ENCODE data around the gene GSG1L.

The GSG1L gene

DNA sequence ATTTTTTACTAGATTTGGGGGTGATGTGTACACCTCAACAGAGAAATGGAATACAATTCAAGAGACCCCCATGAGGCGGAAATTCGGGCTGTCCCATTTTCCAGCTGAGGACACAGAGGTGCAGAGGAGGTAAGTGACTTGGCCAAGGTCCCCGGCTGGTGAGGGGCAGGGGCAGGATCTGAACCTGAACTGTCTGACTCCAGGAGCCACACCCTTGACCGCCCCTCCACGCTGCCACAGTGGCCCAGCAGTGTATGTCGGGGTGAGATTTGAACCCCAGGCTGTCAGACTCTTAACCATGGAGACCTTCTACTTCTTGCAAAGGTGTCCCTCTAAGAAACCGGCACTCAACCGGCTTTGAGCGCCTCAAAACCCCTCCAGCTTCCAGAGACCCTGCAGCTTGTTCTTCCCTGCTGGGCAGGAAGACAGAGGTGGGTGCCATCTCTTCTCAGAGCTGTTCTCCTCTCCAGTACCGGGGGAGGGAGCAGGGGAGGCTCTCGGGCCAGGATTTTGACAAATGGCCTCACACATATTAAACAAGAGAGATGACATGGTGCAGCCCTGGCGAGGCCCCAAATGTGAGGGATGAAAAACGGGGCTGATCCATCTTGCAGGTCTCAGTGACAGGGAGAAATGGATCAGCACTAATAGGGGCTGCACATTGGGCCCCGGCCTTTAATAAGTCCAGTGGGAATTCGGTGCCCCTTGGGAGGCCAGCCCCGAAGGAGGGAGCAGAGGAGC lies 222.3 kb downstream of the GSG1L start:
- no peak for FAIRE-seq

DNA sequence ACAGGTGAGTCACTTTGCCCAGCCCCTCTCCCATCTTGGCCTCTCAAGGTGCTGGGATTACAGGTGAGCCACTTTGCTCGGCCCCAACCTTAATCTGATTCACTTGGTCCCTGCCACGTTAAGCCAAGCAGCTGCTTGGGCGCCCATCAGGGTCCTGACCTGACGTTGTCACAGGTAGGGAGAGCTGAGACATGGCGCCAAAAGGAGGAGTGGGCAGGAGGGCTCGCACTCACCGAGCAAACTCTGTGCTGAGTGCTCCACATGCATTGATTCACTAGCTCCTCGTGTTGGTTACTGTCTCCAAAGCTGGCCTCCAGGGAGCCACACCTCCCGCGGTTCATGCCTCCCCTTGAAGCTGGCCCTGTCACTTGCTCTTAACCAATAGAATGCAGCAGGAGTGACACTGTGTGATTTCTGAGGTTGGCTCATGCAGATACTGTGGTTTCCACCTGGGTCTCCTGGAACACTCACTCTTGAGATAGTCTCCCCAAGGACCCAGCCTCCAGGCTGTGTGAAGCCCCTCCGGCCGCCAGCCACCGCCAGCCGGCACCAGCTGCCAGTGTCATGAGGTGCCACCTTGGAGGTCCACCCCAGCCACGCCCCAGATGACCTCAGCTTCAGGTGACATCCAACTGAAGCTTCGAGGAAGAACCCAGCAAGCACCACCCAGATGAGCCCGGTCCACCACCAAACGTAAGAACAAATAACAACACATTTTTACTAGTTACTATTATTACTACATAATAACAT lies 223.0 kb downstream of the GSG1L start:
- no peak for FAIRE-seq

DNA sequence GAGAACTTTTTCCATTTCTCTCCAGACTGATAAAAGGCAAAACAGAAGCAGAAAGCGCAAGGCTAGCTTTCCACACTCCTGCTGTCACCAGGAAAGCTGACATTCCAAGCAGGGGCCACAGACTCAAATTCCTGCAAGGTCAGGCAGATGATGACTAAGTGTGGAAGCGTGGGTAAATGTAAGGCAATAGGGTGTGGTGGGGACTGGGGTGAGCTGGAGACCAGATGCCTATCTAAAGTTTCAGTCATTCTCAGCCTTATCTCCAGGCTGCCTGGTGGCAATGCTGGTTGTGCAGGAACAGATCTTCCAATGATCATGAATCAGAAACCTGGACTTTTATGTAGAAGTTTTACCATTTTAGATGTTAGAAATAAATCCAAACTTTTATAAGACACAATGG lies 224.1 kb downstream of the GSG1L start:
- no peak for FAIRE-seq

DNA sequence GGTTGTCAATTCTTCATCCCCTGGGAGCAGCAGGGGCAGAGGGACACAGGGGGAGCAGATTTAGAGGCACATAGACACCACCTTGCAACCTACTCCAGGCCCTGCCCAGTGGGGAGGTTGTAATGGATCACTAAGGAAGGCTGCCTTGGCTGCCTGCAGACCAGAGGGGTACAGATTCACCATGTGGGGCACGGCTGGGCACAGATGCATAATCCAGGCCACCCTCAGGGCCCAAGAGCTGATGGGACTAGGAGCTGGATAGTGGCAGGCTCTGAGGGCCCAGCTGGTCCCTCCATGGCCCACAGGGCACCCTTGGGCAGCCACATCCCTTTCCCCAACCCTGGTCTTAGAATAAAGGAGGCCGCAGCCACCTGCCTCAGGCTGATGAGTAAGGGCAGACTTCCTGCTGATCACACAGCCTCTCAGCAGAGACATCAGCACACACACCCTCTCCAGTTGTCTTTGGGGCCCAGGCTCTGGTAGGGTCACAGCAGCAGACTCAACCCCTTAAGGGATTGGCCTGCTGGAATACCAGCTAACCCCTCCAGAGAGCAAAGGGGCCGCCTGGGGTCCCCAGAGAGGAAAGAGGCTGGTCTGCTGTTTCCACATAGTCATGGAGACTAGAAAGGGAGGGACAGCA lies 224.9 kb downstream of the GSG1L start:
- no peak for FAIRE-seq

DNA sequence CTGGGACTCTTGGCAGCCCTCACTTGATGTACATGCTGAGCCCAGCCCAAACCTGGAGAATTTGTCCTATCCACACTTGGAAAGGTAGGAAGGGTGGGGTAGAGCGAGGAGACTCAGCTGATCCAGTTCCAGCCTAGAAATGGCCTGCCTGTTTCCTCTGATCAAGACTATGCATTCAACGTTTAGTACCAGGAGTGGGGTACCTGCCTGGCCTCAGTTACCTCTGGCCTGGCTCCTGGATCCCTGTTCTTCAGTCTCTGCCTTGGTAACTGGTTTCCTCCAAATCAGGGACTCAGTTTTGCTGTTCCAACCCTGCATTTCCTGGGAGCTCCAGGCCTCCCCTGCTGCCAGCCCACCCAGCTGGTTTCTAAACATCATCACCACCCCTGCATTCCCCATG lies 233.5 kb downstream of the GSG1L start:
- FAIRE-seq, result no peak

DNA sequence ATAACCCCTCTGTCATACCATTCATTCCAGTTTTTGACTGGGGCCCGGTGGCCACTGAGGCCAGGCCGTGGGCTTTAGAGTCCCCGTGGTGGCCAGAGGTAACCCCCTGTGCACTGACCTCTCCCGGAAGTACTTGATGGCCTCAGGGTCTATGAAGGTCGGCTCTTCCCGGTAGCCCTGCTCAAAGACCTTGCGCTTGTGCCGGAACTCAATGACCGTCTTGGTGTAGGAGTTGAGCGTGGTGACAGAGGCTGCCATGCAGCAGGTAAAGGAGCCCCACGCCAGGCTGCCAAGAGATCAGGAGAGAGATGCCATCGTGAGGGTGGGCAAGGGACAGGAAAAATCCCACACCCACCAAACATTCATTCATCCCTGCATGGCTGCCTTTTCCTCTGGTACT lies 234.8 kb downstream of the GSG1L start:
- FAIRE-seq, result no peak

DNA sequence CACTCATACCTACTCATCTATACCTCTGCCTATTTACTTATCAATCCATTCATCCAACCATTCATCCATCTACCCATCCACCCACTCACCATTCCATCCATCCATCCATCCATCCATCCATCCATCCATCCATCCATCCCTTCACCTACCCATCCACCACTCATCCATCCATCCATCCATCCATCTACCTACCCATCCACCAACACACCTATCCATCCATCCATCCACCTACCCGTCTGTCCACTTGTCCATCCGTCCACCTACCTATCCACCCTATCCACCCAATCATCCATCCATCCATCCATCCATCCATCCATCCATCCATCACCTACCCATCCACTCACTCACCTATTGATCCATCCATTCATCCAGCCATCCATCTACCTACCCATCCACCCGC lies 235.7 kb downstream of the GSG1L start:
- FAIRE-seq, result no peak

DNA sequence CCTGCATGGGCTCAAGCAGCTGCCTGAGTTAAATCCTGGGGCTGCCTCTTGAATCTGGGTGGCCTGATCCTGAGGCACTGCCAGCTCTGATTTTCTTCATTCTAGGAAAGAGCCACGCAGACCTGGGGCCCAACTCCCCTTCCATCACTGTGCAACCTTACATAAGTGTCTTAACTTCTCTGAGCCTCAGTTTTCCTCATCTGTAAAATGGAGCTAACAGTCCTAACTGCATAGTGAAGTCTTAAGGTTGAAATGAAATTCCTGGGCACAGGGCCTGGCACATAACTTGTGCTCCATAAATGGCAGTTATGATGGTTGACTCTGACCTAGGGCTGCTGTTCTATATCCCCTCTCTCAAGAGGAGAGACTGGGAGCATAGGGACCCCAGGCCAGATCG lies 236.6 kb downstream of the GSG1L start:
- FAIRE-seq, result no peak

DNA sequence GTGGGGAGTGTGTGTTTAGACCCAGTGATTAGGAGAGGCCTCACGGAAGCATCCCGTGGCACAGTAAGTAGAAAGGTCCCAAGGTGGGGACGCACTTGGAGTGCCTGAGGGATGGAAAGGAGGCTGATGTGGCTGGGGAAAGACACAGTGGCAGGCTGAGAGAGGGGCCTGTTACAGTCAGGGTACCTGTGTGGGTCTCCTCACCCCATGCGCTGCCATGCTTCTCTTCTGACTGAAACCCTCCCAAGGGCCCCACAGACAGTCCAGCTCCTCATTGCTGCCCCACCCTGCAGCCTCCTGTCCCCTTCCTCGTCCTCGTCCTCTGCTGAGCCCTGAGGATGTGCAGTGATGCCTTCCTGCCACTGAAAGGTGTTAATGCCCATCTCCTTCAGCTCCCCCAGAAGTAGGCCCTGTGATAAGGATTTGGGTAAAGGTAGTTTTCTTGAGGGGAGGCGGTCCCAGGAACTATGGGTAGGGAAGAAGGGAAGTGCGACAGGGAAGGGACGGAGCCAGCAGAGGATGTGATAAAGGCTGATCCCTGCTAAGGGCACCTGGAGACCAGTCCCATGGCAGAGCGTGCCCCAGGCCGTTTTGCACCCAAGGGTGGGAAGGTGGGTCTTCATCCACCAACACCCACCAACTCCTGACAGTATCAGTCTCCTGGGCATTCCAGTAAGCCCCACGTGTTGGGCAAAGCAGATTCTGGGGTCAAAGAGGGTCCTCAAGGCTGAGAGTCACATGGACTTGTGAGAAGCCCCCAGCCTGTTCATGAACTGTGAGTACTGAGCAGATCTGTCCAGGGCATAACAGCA lies 237.2 kb downstream of the GSG1L start:
- FAIRE-seq, result no peak

DNA sequence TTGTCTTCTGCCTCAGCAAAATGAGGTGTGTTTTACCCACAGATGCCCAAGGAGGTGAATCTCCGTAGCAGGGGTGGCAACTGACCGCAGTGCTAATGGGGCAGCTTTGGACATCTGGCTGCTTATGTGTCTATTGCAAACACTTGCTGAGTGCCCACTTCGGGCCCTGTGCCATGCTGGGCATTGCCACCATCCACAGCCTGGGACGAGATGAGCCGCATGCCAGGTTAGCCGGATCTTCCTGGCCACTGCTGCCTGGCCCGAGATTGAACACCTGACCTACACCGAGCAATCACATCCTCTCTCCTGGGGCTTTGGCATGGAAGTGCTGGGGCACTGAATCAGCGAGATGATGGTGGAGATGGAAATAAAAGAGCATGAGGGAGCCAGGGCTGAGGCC lies 238.7 kb downstream of the GSG1L start:
- FAIRE-seq, result no peak

DNA sequence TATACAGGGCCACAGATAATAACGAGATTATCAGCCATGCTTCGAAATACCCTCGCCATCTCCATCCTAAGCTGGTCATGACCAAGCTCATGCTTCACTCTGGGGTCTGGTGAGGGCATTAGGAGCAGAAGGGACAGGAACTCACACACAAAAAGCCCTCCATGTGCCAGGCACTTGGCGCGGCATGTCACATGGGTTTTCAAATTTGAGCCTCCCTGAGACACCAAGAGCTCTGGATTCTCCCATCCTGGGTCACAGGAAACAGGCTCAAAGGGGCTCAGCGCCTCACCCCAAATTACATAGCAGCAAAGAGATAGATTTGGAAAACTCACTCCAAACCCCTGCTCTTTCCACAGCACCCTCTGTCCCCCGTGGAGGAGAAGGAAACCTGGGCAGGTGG lies 239.5 kb downstream of the GSG1L start:
- no peak for FAIRE-seq

DNA sequence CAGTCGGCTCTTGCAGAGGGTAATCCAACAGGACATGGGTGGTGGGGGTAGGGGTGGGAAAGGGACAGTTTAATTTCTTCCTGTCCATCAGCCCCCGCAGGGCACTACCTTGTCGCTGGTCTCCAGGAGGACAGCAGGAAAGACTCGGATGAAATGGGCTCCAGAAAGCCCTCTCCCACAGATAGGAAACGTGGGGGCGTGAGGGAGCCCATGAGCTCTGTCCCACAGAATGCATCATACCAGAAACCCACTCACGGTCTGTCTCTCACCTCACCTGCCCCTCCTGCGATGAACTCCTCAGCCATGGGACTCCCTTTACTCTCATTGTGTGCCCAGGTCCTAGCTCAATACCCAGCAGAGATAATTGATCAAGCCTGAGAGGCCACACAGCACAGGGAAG lies 240.1 kb downstream of the GSG1L start:
- FAIRE-seq, result no peak

DNA sequence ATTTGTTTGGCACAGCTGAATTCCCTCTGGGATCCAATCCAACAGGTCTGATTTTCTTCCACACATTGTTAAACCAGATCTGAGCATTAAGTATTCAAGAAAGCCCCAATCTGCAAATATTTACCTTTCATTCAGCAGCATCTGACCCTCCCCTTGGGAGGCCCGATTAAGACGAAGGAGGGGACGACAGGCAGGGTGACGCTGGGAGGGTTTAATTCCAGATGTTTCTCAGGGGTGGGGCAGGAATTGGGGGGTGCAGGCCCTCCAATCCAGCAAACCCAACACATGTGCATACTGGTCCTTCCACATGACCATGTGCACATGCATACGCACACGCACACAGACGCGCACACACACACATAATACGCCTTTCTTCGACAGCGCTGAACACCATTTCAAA lies 240.5 kb downstream of the GSG1L start:
- FAIRE-seq, result no peak

DNA sequence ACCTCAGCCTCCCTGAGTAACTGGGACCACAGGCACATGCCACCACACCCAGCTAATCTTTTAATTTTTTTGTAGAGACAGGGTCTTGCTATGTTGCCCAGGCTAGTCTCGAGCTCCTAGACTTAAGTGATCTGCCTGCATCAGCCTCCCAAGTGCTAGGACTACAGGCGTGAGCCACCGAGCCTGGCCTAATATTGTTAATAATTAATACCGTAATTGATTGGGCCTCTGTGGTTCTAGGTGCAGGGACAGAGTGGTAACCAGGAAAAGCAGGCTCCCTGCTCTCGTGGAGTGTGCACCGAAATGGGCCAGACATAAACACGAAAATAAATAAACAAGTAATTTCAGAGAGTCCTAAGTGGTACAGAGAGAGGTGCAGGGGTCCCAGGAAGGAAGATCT lies 241.0 kb downstream of the GSG1L start:
- FAIRE-seq, result no peak

DNA sequence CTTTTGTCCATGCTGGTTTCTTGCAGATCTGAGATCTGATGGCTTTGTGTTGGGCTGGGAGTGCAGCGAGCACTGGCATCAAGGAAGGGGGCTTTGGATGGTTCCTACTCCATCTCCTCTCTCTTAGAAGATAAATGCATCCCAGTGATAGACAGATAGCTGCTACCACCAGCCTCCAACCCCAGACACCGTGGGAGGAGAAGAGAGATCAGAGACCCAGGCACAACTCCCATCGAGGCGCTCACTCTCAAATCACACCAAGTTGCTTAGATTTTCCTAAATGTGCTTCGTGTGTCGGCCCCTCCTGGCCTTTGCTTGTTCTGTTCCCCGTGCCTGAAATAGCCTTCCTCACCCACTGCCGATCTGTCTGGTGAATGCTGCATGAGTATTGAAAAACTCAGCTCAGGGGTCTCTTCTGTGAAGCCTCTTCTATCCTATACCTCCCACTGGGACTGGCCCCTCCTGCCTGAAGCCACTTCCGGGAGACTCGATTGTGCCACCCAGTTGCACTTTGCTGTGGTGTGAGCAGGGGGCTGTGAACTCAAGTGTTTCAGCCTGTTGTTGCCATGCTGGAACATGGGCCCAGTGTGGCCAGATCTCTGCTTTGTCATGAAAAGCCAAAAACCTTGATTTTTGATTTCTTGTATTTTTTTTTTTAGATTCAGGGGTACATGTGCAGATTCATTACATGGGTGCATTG lies 242.7 kb downstream of the GSG1L start:
- no peak for FAIRE-seq

DNA sequence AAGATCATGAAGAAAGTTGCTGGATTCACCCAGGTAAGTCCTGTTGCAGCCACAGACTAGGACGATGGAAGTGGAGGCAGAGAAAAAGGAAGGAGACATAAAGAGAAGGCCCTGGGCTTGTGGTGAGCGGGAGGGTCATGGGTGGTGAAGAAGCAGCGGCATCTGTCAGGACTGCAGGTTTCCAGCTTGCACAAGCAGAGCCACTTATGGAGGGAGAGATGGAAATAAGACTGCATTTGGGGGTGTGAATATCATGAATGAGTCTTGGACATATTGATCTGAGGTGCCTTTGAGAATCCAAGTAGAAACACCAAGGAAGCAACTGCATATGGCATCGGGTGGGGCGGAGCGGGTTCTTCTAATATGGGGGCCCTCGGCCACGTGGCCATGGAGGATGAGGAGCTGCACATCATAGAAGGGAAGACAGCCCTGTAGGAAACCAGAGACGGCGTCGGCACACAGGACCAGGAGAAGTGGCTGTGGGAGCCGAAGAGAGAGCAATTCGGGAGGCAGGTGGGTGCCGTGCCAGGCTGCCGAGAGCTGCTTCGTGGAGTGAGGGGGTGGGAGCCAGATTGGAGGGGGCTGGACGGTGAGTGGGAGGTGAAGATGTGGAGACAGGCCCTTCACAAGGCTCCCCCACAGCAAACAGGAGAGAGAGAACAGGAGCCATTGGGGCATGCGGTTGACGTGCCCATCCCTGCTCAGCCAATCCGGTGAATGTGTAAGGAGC lies 243.5 kb downstream of the GSG1L start:
- no peak for FAIRE-seq

DNA sequence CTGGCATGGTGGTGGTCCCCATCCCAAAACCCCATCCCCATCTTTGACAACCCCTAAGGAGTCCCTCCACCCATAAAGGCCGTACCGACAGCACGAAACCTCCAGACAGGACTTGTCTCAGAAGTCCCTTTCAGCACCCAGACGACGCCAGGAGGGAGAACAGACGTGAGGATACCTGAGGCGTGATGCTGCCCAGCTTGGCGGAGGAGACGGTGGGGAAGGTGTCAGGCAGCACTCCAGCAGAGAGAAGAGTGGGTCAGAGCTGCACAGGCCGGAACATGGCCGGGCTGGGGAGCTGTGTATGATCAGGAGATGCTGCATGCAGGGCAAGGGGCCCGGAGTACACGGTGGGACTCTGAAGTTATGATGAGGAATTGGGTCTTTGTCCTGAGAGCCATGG lies 244.2 kb downstream of the GSG1L start:
- no peak for FAIRE-seq

DNA sequence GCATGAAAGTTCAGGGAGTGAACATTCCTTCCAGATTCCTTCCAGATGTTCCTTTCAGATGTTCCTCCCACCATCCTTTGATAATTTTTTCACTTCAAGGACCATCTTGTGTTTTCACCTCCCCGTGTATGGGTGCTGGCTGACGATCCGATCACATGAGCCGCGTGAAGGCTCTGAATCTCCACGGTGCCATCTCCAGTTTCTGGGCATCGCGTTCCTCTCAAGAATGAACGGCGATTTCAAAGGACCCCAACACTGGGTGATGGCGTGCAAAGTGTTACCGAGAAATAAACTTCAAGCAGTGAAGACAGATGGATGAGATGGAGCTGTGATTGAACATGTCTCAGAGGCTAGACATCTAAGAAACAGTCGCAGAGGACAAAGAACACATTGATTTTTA lies 245.3 kb downstream of the GSG1L start:
- FAIRE-seq, result no peak

DNA sequence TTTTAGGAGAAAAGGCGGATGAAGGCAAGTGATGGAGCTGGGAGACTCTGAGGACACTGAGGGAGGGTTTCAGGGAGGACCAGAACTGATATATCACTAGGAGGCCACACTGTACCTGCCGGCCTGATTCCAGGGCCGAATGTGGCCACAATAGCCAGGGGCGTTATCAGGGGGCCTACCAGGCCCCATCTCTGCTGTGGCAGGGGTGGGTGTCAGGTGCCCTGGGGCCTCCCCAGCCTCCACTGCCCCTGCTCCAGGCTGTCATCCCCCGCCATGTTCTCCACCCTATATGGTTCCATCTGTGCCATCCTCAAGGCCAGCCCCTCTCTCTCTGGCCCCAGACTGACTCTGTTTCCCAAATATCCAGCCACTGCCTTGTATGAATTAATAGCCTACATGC lies 246.5 kb downstream of the GSG1L start:
- FAIRE-seq, result no peak

DNA sequence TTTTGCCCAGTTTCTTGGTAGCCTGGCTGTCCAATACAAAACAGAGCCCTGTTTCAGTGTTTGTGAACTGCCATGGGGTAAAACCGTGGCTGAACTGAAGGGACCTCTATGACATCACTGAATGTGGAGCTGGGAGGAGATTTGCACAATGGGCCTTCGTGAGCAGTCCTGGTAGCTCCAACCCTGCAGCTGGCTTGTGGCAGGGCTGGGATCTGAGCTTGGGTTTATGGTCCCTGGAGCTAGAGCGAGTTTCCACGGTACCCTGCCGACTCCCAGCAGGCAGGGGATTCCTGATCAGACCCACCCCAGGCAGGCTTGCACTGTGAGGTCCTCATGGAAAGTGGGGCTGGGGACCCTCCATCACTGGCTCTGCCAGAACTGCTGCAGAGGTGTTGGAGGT lies 247.0 kb downstream of the GSG1L start:
- FAIRE-seq, result no peak

DNA sequence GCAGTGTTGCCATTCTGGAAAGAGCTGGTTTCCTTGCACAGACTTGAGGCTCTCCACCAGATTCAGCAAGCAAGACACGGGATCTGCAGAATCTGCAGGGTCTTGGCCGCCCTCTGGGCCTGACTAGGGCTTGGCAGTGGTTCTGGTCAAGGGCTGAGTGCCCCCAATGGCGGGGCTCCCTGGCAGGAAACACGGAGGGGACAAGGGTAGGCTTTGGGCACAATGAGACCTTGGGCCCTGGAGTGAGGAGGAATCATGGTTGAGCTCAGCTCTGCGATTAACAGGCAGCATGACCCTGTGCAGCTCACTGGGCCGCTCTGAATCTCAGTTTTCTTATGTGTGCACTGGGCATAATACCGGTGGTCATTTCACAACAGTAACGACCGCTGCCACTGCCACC lies 249.9 kb downstream of the GSG1L start:
- no peak for FAIRE-seq

DNA sequence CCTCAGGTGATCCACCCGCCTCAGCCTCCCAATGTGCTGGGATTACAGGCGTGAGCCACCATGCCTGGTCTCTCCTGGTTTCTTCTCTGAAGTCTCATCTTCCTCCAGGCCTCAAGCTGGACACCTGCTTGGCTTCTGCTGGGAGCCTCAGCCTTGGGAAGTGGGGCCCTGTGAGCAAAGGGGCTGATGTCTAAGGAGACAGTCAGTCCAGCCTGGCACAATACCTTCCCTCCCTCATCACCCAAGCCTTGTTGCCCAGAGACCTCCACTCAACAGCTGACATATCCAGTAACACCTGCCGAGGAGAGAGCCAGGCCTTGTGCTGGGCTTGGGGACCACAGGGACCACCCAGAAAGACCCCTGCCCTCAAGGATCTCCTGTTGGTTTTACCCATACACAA lies 251.6 kb downstream of the GSG1L start:
- FAIRE-seq, result no peak
